H1 (cell line): ENCODE results near the gene HENMT1. TPM values are rescaled to one million over a fixed set of nuclear protein-coding genes. Genes with fewer than 3 reads are reported as not detected.

Experiments used
- polyA plus RNA-seq, 7 experiments: library from polyadenylated mRNA; depleted of rRNA in 3 of 7; stranded (reverse) in 5 of 7; unstranded in 2 of 7; fragments of >200 nt in 5 of 7; fragments of 200-250 nt in 2 of 7; gene quantifications; 1 replicate in 5 of 7; 2 replicates in 1 of 7; 4 replicates in 1 of 7; pipeline versions ENCODE4 v1.2.1 to v1.2.3, GENCODE V29; 2011 to 2013; ENCODE audit warnings: missing spikeins in 2 of 7, mixed read lengths in 2 of 7
- total RNA-seq: library from RNA; stranded (reverse); fragmentation: NEBNext Ultra II Directional; extraction: Animal tissue kit (Norgen Biotek cat#: 25700); gene quantifications from 2 replicates; pipeline ENCODE4 v1.2.1, GENCODE V29; 2021
- TF ChIP-seq, protein P1 (sequence below): IDR thresholded peaks from 2 replicates; pipeline ENCODE4 v1.6.1; 2012; ENCODE audit warnings: low read length, inconsistent platforms

The HENMT1 gene
- total and polyA plus RNA-seq, 2 of the 8 experiments (the other 6 are each of a cell fraction or from before 2014, with no cell fraction given), result 2.9 to 5.6 TPM

DNA sequence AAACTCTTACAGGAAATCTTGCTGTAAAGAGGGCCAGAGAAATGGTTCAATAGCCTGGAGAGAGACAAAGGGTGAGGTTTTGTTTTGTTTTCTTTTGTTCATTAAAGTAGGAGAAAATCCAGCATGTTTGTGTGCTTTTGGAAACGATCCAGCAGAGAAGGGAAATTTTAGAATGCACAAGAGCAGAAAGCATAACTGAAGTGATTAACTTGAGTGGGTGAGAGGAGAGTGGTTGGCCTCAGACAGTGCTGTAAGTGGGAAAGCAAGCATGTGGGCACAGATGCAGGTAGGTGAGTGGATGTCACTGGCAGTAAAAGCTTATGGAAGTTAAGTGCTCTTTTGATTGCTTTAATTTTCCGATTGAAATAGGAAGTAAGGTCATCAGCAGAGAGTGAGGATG, 50.8 kb downstream of the HENMT1 start (continued):
- TF ChIP-seq, protein P1, sequence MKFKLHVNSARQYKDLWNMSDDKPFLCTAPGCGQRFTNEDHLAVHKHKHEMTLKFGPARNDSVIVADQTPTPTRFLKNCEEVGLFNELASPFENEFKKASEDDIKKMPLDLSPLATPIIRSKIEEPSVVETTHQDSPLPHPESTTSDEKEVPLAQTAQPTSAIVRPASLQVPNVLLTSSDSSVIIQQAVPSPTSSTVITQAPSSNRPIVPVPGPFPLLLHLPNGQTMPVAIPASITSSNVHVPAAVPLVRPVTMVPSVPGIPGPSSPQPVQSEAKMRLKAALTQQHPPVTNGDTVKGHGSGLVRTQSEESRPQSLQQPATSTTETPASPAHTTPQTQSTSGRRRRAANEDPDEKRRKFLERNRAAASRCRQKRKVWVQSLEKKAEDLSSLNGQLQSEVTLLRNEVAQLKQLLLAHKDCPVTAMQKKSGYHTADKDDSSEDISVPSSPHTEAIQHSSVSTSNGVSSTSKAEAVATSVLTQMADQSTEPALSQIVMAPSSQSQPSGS, result no peak
